HG03196 (cell line): ENCODE data around the gene DGKD.
"Not testable (repeated sequence)": the region's sequence is repeated elsewhere in the genome, so short reads cannot be mapped to it uniquely, and the experiment has no call there.

Source experiments
- ATAC-seq: cut with Tn5 transposase; IDR thresholded peaks from one replicate; pipeline ENCODE4 v1.9.1; 2021; ENCODE audit not compliant: unreplicated experiment

The DGKD gene

GRCh38 chr2:233336091-233336490 lies 18.2 kb upstream of the DGKD start:
- not testable (repeated sequence) for ATAC-seq

DNA sequence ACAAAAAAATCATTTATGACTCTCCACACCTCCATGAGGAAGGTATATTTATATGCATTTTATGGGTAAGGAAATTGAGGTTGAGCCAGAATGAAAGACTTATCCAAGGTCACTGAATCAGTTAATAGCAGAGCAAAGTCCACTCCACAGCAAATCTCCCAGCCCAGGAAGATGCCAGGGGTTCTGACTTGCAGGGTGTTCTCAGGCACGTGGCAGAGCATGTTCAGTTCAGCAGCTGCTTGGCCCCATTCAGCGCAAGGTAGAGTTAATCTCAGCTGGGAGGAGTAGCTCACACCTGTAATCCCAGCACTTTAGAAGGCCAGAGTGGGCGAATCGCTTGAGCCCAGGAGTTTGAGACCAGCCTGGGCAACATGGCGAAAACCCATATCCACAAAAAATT lies 17.8 kb upstream of the DGKD start:
- ATAC-seq, result no peak

- no peak for ATAC-seq
These were observed 16.2 kb upstream of the DGKD start for GRCh38 chr2:233338046-233338445.

GRCh38 chr2:233338812-233339368 lies 15.4 kb upstream of the DGKD start:
- no peak for ATAC-seq

- no peak for ATAC-seq
These were observed 14.9 kb upstream of the DGKD start for GRCh38 chr2:233339427-233339826.

DNA sequence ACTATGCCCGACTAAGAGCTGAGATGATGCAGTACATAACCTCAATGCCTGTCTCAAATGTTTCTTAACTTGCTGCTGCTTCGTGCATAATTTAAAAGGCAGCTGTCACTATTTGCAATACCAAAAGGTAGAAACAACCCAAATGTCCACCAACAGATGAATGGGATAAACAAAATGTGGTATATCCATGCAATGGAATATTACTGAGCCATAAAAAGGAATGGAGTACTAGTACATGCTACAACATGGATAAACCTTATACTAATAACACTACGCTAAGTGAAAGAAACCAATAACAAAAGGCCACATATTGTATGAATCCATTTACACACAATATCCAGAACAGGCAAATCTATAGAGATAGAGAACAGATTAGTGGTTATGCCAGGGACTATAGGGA lies 13.0 kb upstream of the DGKD start:
- no peak for ATAC-seq

DNA sequence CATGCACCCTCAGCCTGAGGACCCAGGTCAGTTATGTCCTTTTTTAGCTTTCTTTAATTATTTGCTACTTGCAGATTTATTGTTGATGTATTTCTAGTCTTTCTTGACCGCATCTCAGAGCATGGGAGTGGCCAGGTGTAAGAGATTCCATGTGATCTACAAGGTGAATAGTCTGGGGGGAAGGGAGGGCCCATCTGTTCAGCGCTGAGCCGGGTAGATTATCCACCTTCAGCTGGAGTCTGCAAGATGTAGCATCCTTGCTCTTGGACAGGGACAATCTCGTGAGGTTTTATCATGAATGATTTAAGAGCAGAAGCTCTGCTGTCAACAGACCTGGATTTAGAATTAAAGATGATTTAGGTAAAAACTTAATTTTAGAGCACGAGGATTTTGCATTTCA lies 12.0 kb upstream of the DGKD start:
- no peak for ATAC-seq

DNA sequence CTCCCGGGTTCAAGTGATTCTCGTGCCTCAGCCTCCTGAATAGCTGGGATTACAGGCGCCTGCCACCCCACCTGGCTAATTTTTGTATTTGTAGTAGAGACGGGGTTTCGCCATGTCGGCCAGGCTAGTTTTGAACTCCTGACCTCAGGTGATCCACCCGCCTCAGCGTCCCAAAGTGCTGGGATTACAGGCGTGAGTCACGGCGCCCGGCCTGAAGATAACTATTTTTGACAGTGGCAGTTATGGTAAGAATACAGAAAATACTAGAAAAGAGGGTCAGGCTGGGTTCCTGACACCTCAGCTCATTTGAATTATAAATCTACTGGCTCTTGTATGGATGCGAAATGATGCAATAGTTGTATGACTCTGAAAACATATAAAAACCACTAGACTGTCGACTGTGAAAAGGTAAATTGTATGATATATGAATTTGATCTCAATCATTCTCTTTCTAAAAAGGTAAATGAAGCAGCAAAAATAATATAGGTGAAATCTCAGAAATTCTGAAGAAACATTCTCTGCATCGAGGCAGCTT lies 11.1 kb upstream of the DGKD start:
- ATAC-seq, result no peak

GRCh38 chr2:233346376-233346775 lies 7.9 kb upstream of the DGKD start:
- ATAC-seq, result no peak

- no peak for ATAC-seq
These were observed 7.4 kb upstream of the DGKD start for GRCh38 chr2:233346930-233347329.

GRCh38 chr2:233349005-233349998 lies 5.0 kb upstream of the DGKD start:
- peak; percentile 45 for ATAC-seq

- no peak for ATAC-seq
These were observed 3.6 kb upstream of the DGKD start for GRCh38 chr2:233350708-233351107.

DNA sequence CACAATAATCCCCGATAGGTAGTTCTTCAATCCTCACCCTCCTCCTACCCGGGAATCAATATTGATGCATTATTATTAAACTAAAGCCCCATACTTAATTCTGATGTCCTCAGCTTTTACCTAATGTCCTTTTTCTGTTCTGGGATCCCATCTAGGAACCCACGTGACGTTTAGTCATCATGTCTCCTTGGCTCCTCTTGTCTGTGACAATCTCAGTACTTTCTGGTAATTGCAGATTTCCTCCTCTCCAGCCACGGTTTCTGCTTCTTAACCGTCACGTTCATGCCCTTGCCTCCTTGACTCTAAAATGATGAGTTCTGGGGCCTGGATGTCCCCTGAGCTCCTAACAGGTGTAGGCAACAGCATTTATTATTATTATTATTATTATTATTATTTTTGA lies 2.9 kb upstream of the DGKD start:
- no peak for ATAC-seq

DNA sequence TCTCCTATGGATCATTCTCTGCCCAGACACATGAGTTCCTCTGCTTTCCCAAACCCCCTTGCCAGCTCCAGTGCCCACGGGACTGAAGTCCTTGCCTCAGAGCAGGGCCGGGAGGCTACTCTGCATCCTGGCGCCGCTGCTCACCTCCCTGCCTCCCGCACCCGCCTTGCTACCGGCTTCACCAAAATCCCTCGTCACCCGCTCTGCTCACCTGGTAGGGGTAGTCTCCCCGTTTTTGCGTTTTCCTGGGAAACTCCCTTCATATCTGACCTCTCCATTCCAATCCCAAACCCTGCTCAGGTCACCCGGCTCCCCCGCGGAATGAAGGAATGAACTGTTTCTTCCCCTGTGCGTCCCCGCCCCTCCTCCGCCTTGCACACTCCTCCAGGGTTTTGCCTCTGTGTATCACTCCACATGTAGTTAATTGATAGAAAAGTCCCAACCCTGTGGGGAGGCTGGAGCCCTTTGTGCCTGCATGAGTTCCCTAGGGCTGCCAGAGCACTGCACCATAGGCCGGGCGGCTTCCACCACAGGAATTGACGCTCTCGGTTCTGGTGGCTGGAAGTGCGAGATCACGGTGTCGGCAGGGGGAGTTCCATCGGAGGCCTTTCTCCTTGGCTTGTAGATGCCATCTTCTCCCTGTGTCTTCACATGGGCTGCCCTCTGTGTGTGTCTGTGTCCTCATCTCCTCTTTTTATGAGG lies 2.0 kb upstream of the DGKD start:
- no peak for ATAC-seq

DNA sequence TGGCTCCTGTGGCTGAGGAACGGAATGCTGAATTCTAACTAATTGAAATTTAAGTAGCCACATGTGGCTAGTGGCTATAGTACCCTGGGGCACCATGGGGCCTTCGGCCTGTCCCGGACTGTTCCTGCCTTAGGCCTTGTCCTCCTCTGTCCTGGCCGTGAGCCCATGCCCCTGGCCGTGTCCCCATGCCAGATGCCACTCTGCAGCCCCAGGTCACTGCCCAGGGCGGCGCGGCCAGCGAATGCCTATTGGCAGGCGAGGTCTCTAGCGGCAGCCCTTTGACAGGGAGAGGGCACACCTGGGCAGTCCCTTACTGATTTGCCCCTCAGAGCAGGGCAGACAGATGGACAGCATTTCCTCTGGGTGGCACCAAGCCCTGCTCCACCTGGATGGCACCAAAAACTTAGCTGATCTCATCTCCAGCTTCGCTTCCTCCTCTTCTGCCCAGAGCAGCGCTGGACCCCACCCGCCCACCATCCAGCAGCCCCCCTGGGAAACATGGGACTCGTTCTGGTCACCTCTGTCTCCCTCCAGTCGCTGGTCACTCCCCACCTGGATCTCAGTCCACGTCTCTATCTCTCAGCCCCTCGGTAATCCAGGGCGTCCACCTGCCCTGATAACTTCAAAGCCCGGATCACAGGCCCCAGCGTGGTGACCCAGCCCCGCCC lies 1.1 kb upstream of the DGKD start:
- no peak for ATAC-seq

DNA sequence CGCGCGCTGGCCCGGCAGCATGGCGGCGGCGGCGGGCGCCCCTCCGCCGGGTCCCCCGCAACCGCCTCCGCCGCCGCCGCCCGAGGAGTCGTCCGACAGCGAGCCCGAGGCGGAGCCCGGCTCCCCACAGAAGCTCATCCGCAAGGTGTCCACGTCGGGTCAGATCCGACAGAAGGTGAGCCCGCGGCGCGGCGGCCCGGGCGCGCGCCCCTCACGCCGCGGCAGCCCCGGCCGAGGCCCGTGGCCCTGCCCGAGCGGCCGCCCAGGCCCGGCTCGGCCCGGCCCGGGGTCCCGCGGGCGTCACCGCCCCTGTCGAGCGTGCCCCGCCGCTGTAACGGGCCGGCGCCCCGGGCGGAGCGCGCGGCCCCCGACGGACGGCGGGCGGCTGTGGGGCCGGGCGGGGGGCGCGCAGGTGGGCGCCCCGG lies 218 bp downstream of the DGKD start:
- ATAC-seq, result peak; percentile 7

GRCh38 chr2:233354971-233355574 lies 779 bp downstream of the DGKD start:
- ATAC-seq, result no peak

DNA sequence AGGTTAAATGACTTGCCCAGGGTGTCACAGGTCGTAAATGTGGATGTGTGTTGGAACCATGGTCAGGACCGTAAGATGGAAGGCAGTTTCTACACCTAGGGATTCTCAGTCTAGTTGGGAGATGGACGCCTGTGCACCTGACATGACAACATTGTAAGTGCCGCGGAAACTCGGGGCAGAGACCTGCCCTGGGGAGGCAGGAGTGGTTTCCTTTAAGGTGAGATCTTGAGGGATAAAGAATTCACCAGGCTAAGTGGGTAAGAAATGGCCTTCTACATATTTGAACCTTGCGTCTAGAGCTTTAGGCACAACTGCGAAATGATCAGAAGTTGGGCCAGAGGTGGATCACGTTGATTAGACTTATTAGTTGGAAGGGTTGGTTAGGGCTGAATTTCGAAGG lies 1.6 kb downstream of the DGKD start:
- ATAC-seq, result no peak

DNA sequence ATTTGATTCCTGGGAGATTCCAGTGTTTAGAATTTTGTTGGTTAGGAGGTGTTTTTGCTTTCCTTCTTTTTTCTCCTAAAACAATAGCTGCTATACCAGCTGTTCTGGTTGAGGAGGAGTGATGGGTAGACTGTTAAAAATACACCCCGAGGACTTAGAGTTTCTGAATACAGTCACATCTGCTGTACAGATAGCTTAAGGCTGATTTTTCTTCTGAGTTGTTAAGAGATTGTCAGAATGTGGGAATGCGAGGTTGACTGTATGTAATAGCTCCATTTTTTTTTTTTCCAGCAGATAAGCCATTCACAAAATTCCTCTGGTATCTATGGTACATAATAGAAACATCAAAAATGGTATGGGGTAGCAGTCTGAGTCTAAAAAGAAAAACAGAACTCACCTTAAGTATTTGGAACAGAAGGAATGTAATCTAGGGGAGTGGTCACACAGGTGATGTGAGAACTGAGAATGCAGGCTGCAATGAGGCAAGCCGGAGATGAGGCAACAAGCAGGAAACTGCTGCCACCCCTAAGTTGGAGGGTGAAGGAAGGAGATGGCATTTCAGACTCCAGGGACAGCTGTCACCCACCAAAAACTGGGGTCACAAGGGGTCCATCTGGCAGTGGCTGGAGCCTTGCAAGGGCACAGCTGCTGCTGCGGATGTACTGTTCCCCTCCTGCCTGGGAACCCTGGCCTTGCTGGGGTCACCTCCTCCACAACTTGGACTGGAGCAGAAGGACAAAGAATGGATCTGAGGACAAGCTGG lies 2.4 kb downstream of the DGKD start:
- ATAC-seq, result no peak

DNA sequence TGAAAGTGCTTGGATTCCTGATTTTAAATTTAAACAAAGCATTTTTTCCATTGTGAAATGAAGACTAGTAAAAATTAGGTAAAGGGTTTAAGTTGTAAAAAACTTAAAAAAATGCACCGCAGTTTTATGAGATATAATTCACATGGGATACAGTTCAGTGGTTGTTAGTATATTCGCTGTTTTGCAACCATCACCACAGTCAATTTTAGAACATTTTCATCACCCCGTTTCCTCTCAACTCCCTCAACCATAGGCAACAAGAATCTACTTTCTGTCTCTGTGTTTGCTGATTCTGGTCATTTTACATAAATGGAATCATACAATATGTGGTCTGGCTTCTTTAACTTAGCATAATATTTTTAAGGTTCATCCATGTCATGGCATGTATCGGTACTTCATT lies 4.0 kb downstream of the DGKD start:
- ATAC-seq, result no peak
